ENCODE measurements around the gene HSPA4L.

HSPA4L gene

GRCh38 chr4:127782275-127783025 is at the start of gene HSPA4L:
Gene HSPA4L (plus strand): TSS chr4:127782322. CDS start chr4:127782551, 229 bp downstream.
- peak; percentile 75 for DNase-seq (ENCODE audit: low spot score)

GRCh38 chr4:127732623-127733328 is 49.3 kb upstream of the HSPA4L start:
- DNase-seq (ENCODE audit: low spot score), result peak; percentile 52

- DNase-seq (ENCODE audit: low spot score), result no peak
These were observed 47.1 kb upstream of the HSPA4L start for GRCh38 chr4:127734976-127735375.

GRCh38 chr4:127737295-127737694 is 44.8 kb upstream of the HSPA4L start:
- no peak for DNase-seq (ENCODE audit: low spot score)

GRCh38 chr4:127741247-127741646 is 40.9 kb upstream of the HSPA4L start:
- DNase-seq (ENCODE audit: low spot score), result no peak

- no peak for DNase-seq (ENCODE audit: low spot score)
These were observed 34.2 kb upstream of the HSPA4L start for GRCh38 chr4:127747883-127748282.

GRCh38 chr4:127748957-127749356 is 33.2 kb upstream of the HSPA4L start:
- no peak for DNase-seq (ENCODE audit: low spot score)

GRCh38 chr4:127756906-127757305 is 25.2 kb upstream of the HSPA4L start:
- DNase-seq (ENCODE audit: low spot score), result no peak

GRCh38 chr4:127759228-127759820 is 22.8 kb upstream of the HSPA4L start:
- no peak for DNase-seq (ENCODE audit: low spot score)

GRCh38 chr4:127759893-127760292 is 22.2 kb upstream of the HSPA4L start:
- DNase-seq (ENCODE audit: low spot score), result no peak

GRCh38 chr4:127771535-127772275 is 10.4 kb upstream of the HSPA4L start:
- no peak for DNase-seq (ENCODE audit: low spot score)

GRCh38 chr4:127772769-127773671 is 9.1 kb upstream of the HSPA4L start:
- DNase-seq (ENCODE audit: low spot score), result no peak

- no peak for DNase-seq (ENCODE audit: low spot score)
These were observed 6.3 kb upstream of the HSPA4L start for GRCh38 chr4:127775843-127776242.

GRCh38 chr4:127776620-127777019 is 5.5 kb upstream of the HSPA4L start:
- DNase-seq (ENCODE audit: low spot score), result no peak

GRCh38 chr4:127777487-127777886 is 4.6 kb upstream of the HSPA4L start:
- DNase-seq (ENCODE audit: low spot score), result no peak

GRCh38 chr4:127778102-127778501 is 4.0 kb upstream of the HSPA4L start:
- no peak for DNase-seq (ENCODE audit: low spot score)

GRCh38 chr4:127780598-127780997 is 1.5 kb upstream of the HSPA4L start:
- DNase-seq (ENCODE audit: low spot score), result no peak

GRCh38 chr4:127781300-127782024 is 660 bp upstream of the HSPA4L start:
- no peak for DNase-seq (ENCODE audit: low spot score)

- DNase-seq (ENCODE audit: low spot score), result peak; percentile 90
These were observed 172 bp upstream of the HSPA4L start for GRCh38 chr4:127782025-127782274.

GRCh38 chr4:127783026-127783769 is 1.1 kb downstream of the HSPA4L start:
- DNase-seq (ENCODE audit: low spot score), result peak; percentile 73

All from LoVo (cell line).